ENCODE measurements around the gene MIGA2. TPM values are rescaled to one million over a fixed set of nuclear protein-coding genes. Genes with fewer than 3 reads are reported as not detected.

Gene MIGA2
- total and polyA plus RNA-seq, 2 of the 8 experiments (the other 6 are each of a cell fraction or from before 2014, with no cell fraction given), result 24.6 to 39.0 TPM

GRCh38 chr9:129080601-129081387 is 44.4 kb downstream of the MIGA2 start, which contains the start of gene DOLPP1 (continued):
- TF ChIP-seq POLR2A (IDR thresholded peaks at IDR 0.05; ENCODE audit: control extremely low read depth in 1 of 2, low read depth in 2 of 2, low read length in 2 of 2), result peak in 1 of 2 experiments; percentile 90; a peak in 2 of 3 replicates
- TF ChIP-seq SIN3A (conservative IDR thresholded peaks at IDR 0.05 in 1 of 2, IDR thresholded peaks at IDR 0.05 in 1 of 2; ENCODE audit: low read depth in 1 of 2, low read length in 2 of 2), result peak; percentile 73; a peak in 3 of 4 replicates
- peak; percentile 90 for TF ChIP-seq KDM5A (IDR thresholded peaks at IDR 0.05; ENCODE audit: low read length)

Data from H1 (cell line).